Stimulated activated CD4-positive, alpha-beta T cell treated with anti-CD3 and anti-CD28 coated beads, TNF-alpha, amount 100 ng/mL, for 24 hours (primary cell): Measurements from ENCODE around the gene KSR1.

ENCODE experiments used
- DNase-seq, 3 experiments: peaks; one replicate each; pipeline ENCODE4 v3.0.0-alpha.2; 2020; ENCODE audit warnings: low read depth in 3 of 3

Gene KSR1

GRCh38 chr17:27473190-27473747, 17.0 kb downstream of the KSR1 start:
- no peak for DNase-seq

- DNase-seq, result peak; percentile 60 to 84 (median 78)
Observed at GRCh38 chr17:27473748-27474609, 17.7 kb downstream of the KSR1 start.

GRCh38 chr17:27475070-27475673, 18.9 kb downstream of the KSR1 start:
- peak in 2 of 3 experiments; percentile 48 to 59 for DNase-seq

- DNase-seq, result no peak
Observed at GRCh38 chr17:27475981-27476895, 20.0 kb downstream of the KSR1 start.

GRCh38 chr17:27477050-27477888, 21.0 kb downstream of the KSR1 start:
- DNase-seq, result no peak

- no peak for DNase-seq
Observed at GRCh38 chr17:27477971-27478684, 21.9 kb downstream of the KSR1 start.

- DNase-seq, result no peak
Observed at GRCh38 chr17:27478901-27479538, 22.8 kb downstream of the KSR1 start.

- DNase-seq, result no peak
Observed at GRCh38 chr17:27479838-27480237, 23.6 kb downstream of the KSR1 start.

GRCh38 chr17:27480699-27481098, 24.5 kb downstream of the KSR1 start:
- DNase-seq, result no peak

- DNase-seq, result peak in 1 of 3 experiments; percentile 35
Observed at GRCh38 chr17:27481327-27481726, 25.1 kb downstream of the KSR1 start.

GRCh38 chr17:27485125-27485524, 28.9 kb downstream of the KSR1 start:
- DNase-seq, result no peak

GRCh38 chr17:27485716-27486495, 29.7 kb downstream of the KSR1 start:
- DNase-seq, result no peak

- DNase-seq, result no peak
Observed at GRCh38 chr17:27486741-27487140, 30.5 kb downstream of the KSR1 start.

GRCh38 chr17:27488231-27488630, 32.0 kb downstream of the KSR1 start:
- no peak for DNase-seq

GRCh38 chr17:27489045-27489715, 32.9 kb downstream of the KSR1 start:
- no peak for DNase-seq

- no peak for DNase-seq
Observed at GRCh38 chr17:27490391-27490790, 34.1 kb downstream of the KSR1 start.

GRCh38 chr17:27491713-27492190, 35.5 kb downstream of the KSR1 start:
- DNase-seq, result no peak

- DNase-seq, result no peak
Observed at GRCh38 chr17:27492470-27492869, 36.2 kb downstream of the KSR1 start.
